PC-3 (cell line): ENCODE measurements around the gene VWA1.

Source experiments
- EZH2 ChIP-seq: fragments of 300-600 bp; sonication (generic); IDR thresholded peaks from one replicate; pipeline ENCODE4 v1.6.1; 2017; ENCODE audit warnings: antibody characterized with exemption, mild to moderate bottlenecking, low read length; ENCODE audit not compliant: unreplicated experiment
- TF ChIP-seq, protein P1 (sequence below): fragments of 300-600 bp; sonication (generic); conservative IDR thresholded peaks from 2 replicates; pipeline ENCODE4 v1.5.1; 2017; ENCODE audit warnings: antibody characterized with exemption, low read depth, mild to moderate bottlenecking, low read length

- TF ChIP-seq, protein P1, sequence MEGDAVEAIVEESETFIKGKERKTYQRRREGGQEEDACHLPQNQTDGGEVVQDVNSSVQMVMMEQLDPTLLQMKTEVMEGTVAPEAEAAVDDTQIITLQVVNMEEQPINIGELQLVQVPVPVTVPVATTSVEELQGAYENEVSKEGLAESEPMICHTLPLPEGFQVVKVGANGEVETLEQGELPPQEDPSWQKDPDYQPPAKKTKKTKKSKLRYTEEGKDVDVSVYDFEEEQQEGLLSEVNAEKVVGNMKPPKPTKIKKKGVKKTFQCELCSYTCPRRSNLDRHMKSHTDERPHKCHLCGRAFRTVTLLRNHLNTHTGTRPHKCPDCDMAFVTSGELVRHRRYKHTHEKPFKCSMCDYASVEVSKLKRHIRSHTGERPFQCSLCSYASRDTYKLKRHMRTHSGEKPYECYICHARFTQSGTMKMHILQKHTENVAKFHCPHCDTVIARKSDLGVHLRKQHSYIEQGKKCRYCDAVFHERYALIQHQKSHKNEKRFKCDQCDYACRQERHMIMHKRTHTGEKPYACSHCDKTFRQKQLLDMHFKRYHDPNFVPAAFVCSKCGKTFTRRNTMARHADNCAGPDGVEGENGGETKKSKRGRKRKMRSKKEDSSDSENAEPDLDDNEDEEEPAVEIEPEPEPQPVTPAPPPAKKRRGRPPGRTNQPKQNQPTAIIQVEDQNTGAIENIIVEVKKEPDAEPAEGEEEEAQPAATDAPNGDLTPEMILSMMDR, result no peak
- TF ChIP-seq EZH2, result no peak
These were observed 3.1 kb upstream of the VWA1 start for GRCh38 chr1:1432274-1432950.
